GM21825 (cell line): ENCODE measurements around the gene VCL.
"Not testable (repeated sequence)": the region's sequence is repeated elsewhere in the genome, so short reads cannot be mapped to it uniquely, and the experiment has no call there.

Source experiments
- ATAC-seq: cut with Tn5 transposase; IDR thresholded peaks from one replicate; pipeline ENCODE4 v1.9.1; 2021; ENCODE audit warnings: mild to moderate bottlenecking, moderate library complexity; ENCODE audit not compliant: unreplicated experiment

VCL gene

GRCh38 chr10:74146980-74147379 lies 149.1 kb downstream of the VCL start:
- not testable (repeated sequence) for ATAC-seq

GRCh38 chr10:74150204-74150989 lies 152.5 kb downstream of the VCL start, which contains the start of gene AP3M1:
Gene AP3M1 (minus strand): TSS chr10:74150828. CDS start chr10:74138379, 12,449 bp downstream.
- peak; percentile 47 for ATAC-seq

- ATAC-seq, result peak; percentile 77
Measured at GRCh38 chr10:74150990-74151878, 153.3 kb downstream of the VCL start, which contains the start of gene ADK. Gene ADK (plus strand): TSS chr10:74151221. CDS start chr10:74151279, 58 bp downstream.

GRCh38 chr10:74151879-74152722 lies 154.2 kb downstream of the VCL start:
- no peak for ATAC-seq

- no peak for ATAC-seq
Measured at GRCh38 chr10:74153123-74153522, 155.2 kb downstream of the VCL start.

GRCh38 chr10:74153676-74154075 lies 155.8 kb downstream of the VCL start:
- no peak for ATAC-seq

- ATAC-seq, result no peak
Measured at GRCh38 chr10:74156919-74157289, 159.0 kb downstream of the VCL start.

GRCh38 chr10:74160013-74160412 lies 162.1 kb downstream of the VCL start:
- ATAC-seq, result no peak

- ATAC-seq, result no peak
Measured at GRCh38 chr10:74163319-74164068, 165.6 kb downstream of the VCL start.

GRCh38 chr10:74164716-74165529 lies 167.0 kb downstream of the VCL start:
- ATAC-seq, result no peak

- no peak for ATAC-seq
Measured at GRCh38 chr10:74165530-74165901, 167.6 kb downstream of the VCL start.

GRCh38 chr10:74167443-74167842 lies 169.5 kb downstream of the VCL start:
- ATAC-seq, result no peak
